ENCODE measurements around the gene MYH14. TPM values are rescaled to one million over a fixed set of nuclear protein-coding genes. Genes with fewer than 3 reads are reported as not detected.
A peak's percentile ranks its signal among the peaks of the same experiment; 100 is the strongest.

MYH14 gene
- total RNA-seq, 5 donors from 2014 or later (not counting 1 experiment from before 2014, with no cell fraction given): 0.23 to 0.79 (median 0.70) TPM; not detected in 2

DNA sequence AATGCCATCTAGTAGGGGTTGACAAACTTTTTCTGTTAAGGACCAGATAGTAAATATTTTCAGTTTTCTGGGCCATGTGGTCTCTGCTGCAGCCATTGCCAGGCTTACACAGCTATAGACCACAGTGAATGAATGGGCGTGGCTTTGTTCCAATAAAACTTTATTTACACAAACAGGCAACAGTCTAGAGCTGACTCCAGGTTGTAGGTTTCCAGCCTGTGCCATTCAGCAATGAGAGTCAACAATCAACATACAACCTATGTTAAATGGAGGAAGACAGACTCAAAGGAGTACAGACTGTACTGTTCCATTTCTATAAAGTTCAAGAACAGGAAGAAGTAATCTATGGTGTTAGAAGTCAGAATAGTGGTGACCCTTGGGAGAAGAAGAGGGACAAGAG lies 25.1 kb upstream of the MYH14 start:
- peaks cover 13 to 29% of the 10 kb centered on the region in 2 donors for H3K27me3 Mint-ChIP-seq
- H3K27me3 ChIP-seq (replicated peaks in 1 of 2; ENCODE audit: control insufficient read depth in 2 of 2, extremely low read depth in 1 of 2, insufficient read depth in 2 of 2, low read length in 1 of 2): peaks cover 0 to 22% of the 10 kb centered on the region in 2 experiments
- DNase-seq: no peak
- H3K36me3 ChIP-seq (ENCODE audit: control insufficient read depth in 2 of 2, extremely low read depth in 1 of 2, insufficient read depth in 1 of 2, low read length in 1 of 2): no peaks in the 10 kb centered on the region
- POLR2A ChIA-PET: no interaction called here
- no peak for ATAC-seq (replicated peaks in 1 of 4)
- H3K4me3 Mint-ChIP-seq: no peak overlapping the region
- WGBS (ENCODE audit: insufficient coverage): 100% methylated on average over 1 of the region's 1 CpG
- H3K9me3 Mint-ChIP-seq: no peaks in the 10 kb centered on the region
- H3K4me1 Mint-ChIP-seq: no peaks in the 10 kb centered on the region
- CTCF ChIA-PET: no interaction called here
- H3K9me3 ChIP-seq: no peaks in the 10 kb centered on the region
- H3K4me1 ChIP-seq (ENCODE audit: control insufficient read depth in 1 of 2, extremely low read depth in 1 of 2, insufficient read depth in 2 of 2, low read length in 2 of 2): no peaks in the 10 kb centered on the region
- no peak overlapping the region for H3K4me3 ChIP-seq (ENCODE audit: control insufficient read depth in 1 of 2, extremely low read depth in 1 of 2, low read length in 1 of 2)
- no peak overlapping the region for H3K27ac Mint-ChIP-seq
- no peak overlapping the region for H3K27ac ChIP-seq (ENCODE audit: low read length)
- H3K36me3 Mint-ChIP-seq: no peaks in the 10 kb centered on the region

DNA sequence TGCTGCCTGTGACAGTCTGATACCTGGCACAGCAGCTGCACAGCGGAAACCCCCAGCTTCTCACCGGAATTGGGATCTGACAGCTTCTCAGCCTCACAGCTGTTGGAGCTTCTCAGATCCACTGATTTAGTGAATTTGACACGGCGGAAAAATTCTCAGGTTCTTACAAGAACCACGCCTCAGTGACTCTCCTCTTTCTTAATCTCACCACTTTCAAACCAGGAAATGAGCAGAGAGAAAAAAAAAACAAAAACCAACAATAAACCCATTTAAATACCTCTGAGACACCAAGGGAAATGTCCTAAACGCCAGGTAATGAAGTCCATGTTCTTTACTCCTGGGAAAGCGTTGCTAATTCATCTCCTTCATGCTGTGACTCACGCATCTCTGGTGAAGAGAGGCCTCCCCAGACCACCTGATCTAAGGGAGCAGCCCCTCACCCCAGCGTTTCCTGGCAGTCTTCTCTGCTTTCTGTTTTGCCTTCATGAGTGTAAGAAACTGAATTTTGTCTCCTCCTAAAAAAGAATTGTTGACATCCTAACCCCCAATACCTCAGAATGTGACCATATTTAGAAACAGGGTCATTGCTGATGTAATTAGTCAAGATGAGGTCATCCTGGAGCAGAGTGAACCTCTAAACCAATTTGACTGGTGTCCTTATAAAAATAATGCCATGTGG lies 24.4 kb upstream of the MYH14 start:
- H3K4me3 Mint-ChIP-seq: no peak overlapping the region
- no peaks in the 10 kb centered on the region for H3K4me1 Mint-ChIP-seq
- CTCF ChIA-PET: no interaction called here
- Histone ChIP-seq H3K9me3 (no peaks in the 10 kb centered on the region), H3K27ac (ENCODE audit: low read length) (no peak overlapping the region), H3K4me1 (ENCODE audit: control insufficient read depth in 1 of 2, extremely low read depth in 1 of 2, insufficient read depth in 2 of 2, low read length in 2 of 2) (no peaks in the 10 kb centered on the region), H3K27me3 (replicated peaks in 1 of 2; ENCODE audit: control insufficient read depth in 2 of 2, extremely low read depth in 1 of 2, insufficient read depth in 2 of 2, low read length in 1 of 2) (peaks cover 0 to 15% of the 10 kb centered on the region in 2 experiments), H3K4me3 (ENCODE audit: control insufficient read depth in 1 of 2, extremely low read depth in 1 of 2, low read length in 1 of 2) (no peak overlapping the region), H3K36me3 (ENCODE audit: control insufficient read depth in 2 of 2, extremely low read depth in 1 of 2, insufficient read depth in 1 of 2, low read length in 1 of 2) (no peaks in the 10 kb centered on the region)
- no peak for ATAC-seq (replicated peaks in 1 of 4)
- H3K36me3 Mint-ChIP-seq: no peaks in the 10 kb centered on the region
- POLR2A ChIA-PET: no interaction called here
- peak in 1 of 35 experiments; percentile 9 for DNase-seq
- H3K27ac Mint-ChIP-seq: no peak overlapping the region
- no peaks in the 10 kb centered on the region for H3K9me3 Mint-ChIP-seq
- WGBS (ENCODE audit: insufficient coverage): 62% methylated on average over 7 of the region's 9 CpGs
- peaks cover 13 to 27% of the 10 kb centered on the region in 2 donors for H3K27me3 Mint-ChIP-seq

DNA sequence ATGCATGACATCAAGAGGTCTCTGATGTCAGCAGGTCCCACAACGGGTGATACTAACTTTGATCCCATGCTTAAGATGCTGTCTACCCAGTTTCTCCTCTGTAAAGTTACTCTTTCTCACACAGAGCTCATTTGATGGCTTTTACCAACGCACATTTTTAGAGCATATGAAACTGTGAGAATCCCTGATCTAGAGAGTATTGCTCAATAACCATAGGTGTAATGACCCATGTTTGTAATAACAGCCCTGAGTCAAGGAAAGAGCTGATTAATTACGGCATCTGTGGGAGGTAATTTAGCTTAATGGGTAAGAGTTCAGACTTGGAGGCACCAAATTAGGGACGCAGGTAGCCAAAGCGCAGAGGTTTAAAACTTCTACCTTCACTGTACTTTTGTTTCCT lies 22.3 kb upstream of the MYH14 start:
- Mint-ChIP-seq H3K4me1 (no peaks in the 10 kb centered on the region), H3K4me3 (no peak overlapping the region), H3K27ac (no peak overlapping the region), H3K27me3 (peaks cover 7 to 19% of the 10 kb centered on the region in 2 donors), H3K9me3 (no peaks in the 10 kb centered on the region), H3K36me3 (no peaks in the 10 kb centered on the region)
- H3K36me3 ChIP-seq (ENCODE audit: control insufficient read depth in 2 of 2, extremely low read depth in 1 of 2, insufficient read depth in 1 of 2, low read length in 1 of 2): no peaks in the 10 kb centered on the region
- CTCF ChIA-PET: no interaction called here
- no peak overlapping the region for H3K4me3 ChIP-seq (ENCODE audit: control insufficient read depth in 1 of 2, extremely low read depth in 1 of 2, low read length in 1 of 2)
- 57% methylated on average over 1 of the region's 5 CpGs for WGBS (ENCODE audit: insufficient coverage)
- no peak overlapping the region for H3K27ac ChIP-seq (ENCODE audit: low read length)
- DNase-seq (no peak), ATAC-seq (replicated peaks in 1 of 4) (no peak)
- no peaks in the 10 kb centered on the region for H3K4me1 ChIP-seq (ENCODE audit: control insufficient read depth in 1 of 2, extremely low read depth in 1 of 2, insufficient read depth in 2 of 2, low read length in 2 of 2)
- POLR2A ChIA-PET: no interaction called here
- H3K9me3 ChIP-seq: no peaks in the 10 kb centered on the region
- H3K27me3 ChIP-seq (replicated peaks in 1 of 2; ENCODE audit: control insufficient read depth in 2 of 2, extremely low read depth in 1 of 2, insufficient read depth in 2 of 2, low read length in 1 of 2): peaks cover 0 to 11% of the 10 kb centered on the region in 2 experiments

GRCh38 chr19:50184196-50184595 lies 19.2 kb upstream of the MYH14 start:
- no peak for DNase-seq
- Histone ChIP-seq H3K27me3 (replicated peaks in 1 of 2; ENCODE audit: control insufficient read depth in 2 of 2, extremely low read depth in 1 of 2, insufficient read depth in 2 of 2, low read length in 1 of 2) (peaks cover 0 to 14% of the 10 kb centered on the region in 2 experiments), H3K4me1 (ENCODE audit: control insufficient read depth in 1 of 2, extremely low read depth in 1 of 2, insufficient read depth in 2 of 2, low read length in 2 of 2) (no peaks in the 10 kb centered on the region), H3K9me3 (no peaks in the 10 kb centered on the region), H3K27ac (ENCODE audit: low read length) (no peak overlapping the region), H3K4me3 (ENCODE audit: control insufficient read depth in 1 of 2, extremely low read depth in 1 of 2, low read length in 1 of 2) (no peak overlapping the region), H3K36me3 (ENCODE audit: control insufficient read depth in 2 of 2, extremely low read depth in 1 of 2, insufficient read depth in 1 of 2, low read length in 1 of 2) (no peaks in the 10 kb centered on the region)
- peaks cover 10 to 18% of the 10 kb centered on the region in 2 donors for H3K27me3 Mint-ChIP-seq
- no peak overlapping the region for H3K27ac Mint-ChIP-seq
- WGBS (ENCODE audit: insufficient coverage): 40% methylated on average over 1 of the region's 1 CpG
- ATAC-seq (replicated peaks in 1 of 4): no peak
- H3K4me1 Mint-ChIP-seq: no peaks in the 10 kb centered on the region
- H3K9me3 Mint-ChIP-seq: peaks cover 3 to 4% (median 3%) of the 10 kb centered on the region in 3 donors
- H3K36me3 Mint-ChIP-seq: no peaks in the 10 kb centered on the region
- H3K4me3 Mint-ChIP-seq: no peak overlapping the region
- ChIA-PET CTCF (no interaction called here), POLR2A (no interaction called here)

- H3K36me3 ChIP-seq (ENCODE audit: control insufficient read depth in 2 of 2, extremely low read depth in 1 of 2, insufficient read depth in 1 of 2, low read length in 1 of 2): no peaks in the 10 kb centered on the region
- peaks cover 0 to 22% of the 10 kb centered on the region in 2 experiments for H3K27me3 ChIP-seq (replicated peaks in 1 of 2; ENCODE audit: control insufficient read depth in 2 of 2, extremely low read depth in 1 of 2, insufficient read depth in 2 of 2, low read length in 1 of 2)
- CTCF ChIA-PET: no interaction called here
- no peak overlapping the region for H3K4me3 Mint-ChIP-seq
- DNase-seq (no peak), ATAC-seq (replicated peaks in 1 of 4) (no peak)
- no peak overlapping the region for H3K4me3 ChIP-seq (ENCODE audit: control insufficient read depth in 1 of 2, extremely low read depth in 1 of 2, low read length in 1 of 2)
- POLR2A ChIA-PET: no interaction called here
- H3K27ac Mint-ChIP-seq: no peak overlapping the region
- H3K36me3 Mint-ChIP-seq: no peaks in the 10 kb centered on the region
- H3K9me3 Mint-ChIP-seq: peaks cover 3 to 4% (median 3%) of the 10 kb centered on the region in 3 donors
- no peak overlapping the region for H3K27ac ChIP-seq (ENCODE audit: low read length)
- no peaks in the 10 kb centered on the region for H3K9me3 ChIP-seq
- 86% methylated on average over 10 of the region's 13 CpGs for WGBS (ENCODE audit: insufficient coverage)
- H3K4me1 ChIP-seq (ENCODE audit: control insufficient read depth in 1 of 2, extremely low read depth in 1 of 2, insufficient read depth in 2 of 2, low read length in 2 of 2): no peaks in the 10 kb centered on the region
- H3K27me3 Mint-ChIP-seq: peaks cover 20 to 25% of the 10 kb centered on the region in 2 donors
- H3K4me1 Mint-ChIP-seq: no peaks in the 10 kb centered on the region
Measured at GRCh38 chr19:50187937-50188336, 15.5 kb upstream of the MYH14 start.

GRCh38 chr19:50189331-50189730 lies 14.1 kb upstream of the MYH14 start:
- no peak overlapping the region for H3K27ac Mint-ChIP-seq
- Histone ChIP-seq H3K4me1 (ENCODE audit: control insufficient read depth in 1 of 2, extremely low read depth in 1 of 2, insufficient read depth in 2 of 2, low read length in 2 of 2) (no peaks in the 10 kb centered on the region), H3K27ac (ENCODE audit: low read length) (no peak overlapping the region)

More at GRCh38 chr19:50189331-50189730, 14.1 kb upstream of the MYH14 start:
- ChIA-PET POLR2A (no interaction called here), CTCF (no interaction called here)
- Histone ChIP-seq H3K4me3 (ENCODE audit: control insufficient read depth in 1 of 2, extremely low read depth in 1 of 2, low read length in 1 of 2) (no peak overlapping the region), H3K9me3 (no peaks in the 10 kb centered on the region), H3K27me3 (replicated peaks in 1 of 2; ENCODE audit: control insufficient read depth in 2 of 2, extremely low read depth in 1 of 2, insufficient read depth in 2 of 2, low read length in 1 of 2) (peaks cover 0 to 29% of the 10 kb centered on the region in 2 experiments), H3K36me3 (ENCODE audit: control insufficient read depth in 2 of 2, extremely low read depth in 1 of 2, insufficient read depth in 1 of 2, low read length in 1 of 2) (no peaks in the 10 kb centered on the region)
- Mint-ChIP-seq H3K27me3 (peaks cover 20 to 32% of the 10 kb centered on the region in 2 donors), H3K4me3 (no peak overlapping the region), H3K9me3 (peaks cover 3 to 4% (median 3%) of the 10 kb centered on the region in 3 donors), H3K36me3 (no peaks in the 10 kb centered on the region), H3K4me1 (no peaks in the 10 kb centered on the region)
- DNase-seq: no peak
- 88% methylated on average over 4 of the region's 8 CpGs for WGBS (ENCODE audit: insufficient coverage)
- no peak for ATAC-seq (replicated peaks in 1 of 4)

Data from T-cell (primary cell).